HG03378 (cell line): ENCODE measurements around the gene PCCA.

Source experiments
- ATAC-seq: cut with Tn5 transposase; IDR thresholded peaks from one replicate; pipeline ENCODE4 v1.9.1; 2021; ENCODE audit warnings: mild to moderate bottlenecking, moderate library complexity; ENCODE audit not compliant: unreplicated experiment

Gene PCCA

DNA sequence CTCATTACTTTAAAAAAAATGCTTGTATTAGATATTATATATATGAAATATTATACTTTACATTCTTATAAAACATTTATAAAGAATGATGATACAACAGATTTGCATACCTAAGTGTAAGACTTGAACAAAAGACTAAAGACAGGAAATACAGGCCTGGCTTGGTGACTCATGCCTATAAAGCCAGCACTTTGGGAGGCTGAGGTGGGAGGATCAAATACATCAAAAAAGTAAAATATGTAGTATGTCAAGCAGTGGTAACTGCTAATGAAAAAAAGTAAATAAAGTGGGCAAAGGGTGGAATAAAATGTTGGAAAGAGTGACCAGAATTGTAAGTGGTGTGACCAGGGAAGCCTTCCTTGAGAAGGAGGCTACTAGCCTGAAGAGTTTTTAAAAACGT lies 366.0 kb downstream of the PCCA start:
- ATAC-seq: no peak

- ATAC-seq: no peak
These were observed 369.8 kb downstream of the PCCA start for GRCh38 chr13:100458673-100459072.

GRCh38 chr13:100459747-100460146 lies 370.9 kb downstream of the PCCA start:
- no peak for ATAC-seq

DNA sequence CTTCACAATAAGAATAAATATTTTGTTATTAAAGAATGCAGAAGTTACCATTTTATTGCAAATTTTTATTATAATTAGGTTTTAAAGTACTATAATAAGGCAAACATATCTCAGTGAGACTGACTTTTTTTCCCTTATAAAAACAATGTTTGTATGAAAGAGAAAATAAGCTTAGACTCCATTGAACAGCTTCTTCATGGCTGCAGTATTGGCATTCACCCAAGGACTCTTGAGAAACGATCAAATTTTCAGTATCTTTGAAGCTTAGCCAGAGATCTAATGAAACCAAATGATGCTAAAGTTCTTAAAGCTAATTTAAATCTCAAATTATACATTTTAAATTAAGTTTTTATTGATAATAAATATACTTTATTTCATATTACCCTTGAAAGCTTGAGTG lies 371.4 kb downstream of the PCCA start:
- no peak for ATAC-seq

DNA sequence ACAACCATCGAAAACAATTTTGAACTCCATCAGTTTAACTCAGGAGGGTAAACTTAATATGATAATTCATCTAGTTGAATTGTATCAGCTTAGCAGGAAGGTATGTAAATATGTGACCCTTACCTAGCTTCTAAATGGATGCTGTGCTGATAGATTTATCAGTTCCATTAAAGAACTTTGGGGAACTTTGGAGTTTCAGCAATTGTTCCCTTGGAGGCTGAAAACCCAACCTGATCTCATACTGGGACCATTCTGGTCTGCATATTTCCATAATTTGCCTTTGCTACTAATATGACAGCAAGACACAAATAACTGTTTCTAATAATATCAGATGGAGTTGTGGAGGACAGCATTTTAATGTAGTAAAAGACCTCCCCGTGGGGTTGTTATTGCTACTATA lies 371.9 kb downstream of the PCCA start:
- no peak for ATAC-seq

- no peak for ATAC-seq
These were observed 372.6 kb downstream of the PCCA start for GRCh38 chr13:100461309-100462030.

GRCh38 chr13:100464006-100464405 lies 375.1 kb downstream of the PCCA start:
- no peak for ATAC-seq

DNA sequence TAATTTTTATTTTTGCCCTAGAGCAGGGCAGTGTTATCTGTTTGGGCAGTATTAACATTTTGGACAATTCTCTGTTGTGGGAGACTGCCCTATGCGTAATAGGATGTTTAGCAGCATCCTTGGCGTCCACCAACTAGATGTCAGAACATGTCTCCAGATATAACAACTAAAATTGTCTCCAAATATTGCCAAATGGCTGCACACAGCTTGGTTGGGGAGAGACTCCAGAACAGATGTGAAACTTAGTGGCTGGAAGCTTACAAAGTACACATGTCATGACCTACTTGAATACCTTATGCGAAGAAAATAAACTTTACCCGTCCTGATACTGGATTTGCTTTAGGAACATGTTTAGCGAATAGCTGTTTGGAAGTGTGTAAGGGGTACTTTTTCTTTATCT lies 376.7 kb downstream of the PCCA start:
- ATAC-seq: no peak

DNA sequence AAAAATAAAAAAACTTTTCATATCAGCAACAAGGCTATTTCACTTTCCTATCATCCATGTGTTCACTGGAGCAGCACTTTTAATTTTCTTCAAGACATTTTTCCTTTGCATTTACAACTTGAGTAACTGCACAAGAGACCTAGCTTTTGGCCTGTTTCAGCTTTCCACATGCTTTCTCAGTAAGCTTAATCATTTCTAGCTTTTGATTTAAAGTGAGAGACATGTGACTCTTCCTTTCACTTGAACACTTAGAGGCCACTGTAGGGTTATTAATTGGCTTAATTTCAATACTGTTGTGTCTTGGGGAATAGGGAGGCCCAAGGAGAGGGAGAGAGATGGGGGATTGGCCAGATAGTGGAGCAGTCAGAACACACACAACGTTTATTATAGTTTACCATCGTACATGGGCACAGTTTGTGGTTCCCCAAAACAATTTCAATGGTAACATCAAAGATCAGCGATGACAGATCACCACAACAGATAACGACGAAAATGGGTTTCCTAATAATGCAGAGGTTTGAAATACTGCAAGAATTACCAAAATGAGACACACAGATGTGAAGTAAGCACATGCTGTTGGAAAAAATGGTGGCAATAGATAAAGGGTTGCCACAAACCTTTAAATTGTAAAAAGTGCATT lies 382.1 kb downstream of the PCCA start:
- ATAC-seq: no peak

DNA sequence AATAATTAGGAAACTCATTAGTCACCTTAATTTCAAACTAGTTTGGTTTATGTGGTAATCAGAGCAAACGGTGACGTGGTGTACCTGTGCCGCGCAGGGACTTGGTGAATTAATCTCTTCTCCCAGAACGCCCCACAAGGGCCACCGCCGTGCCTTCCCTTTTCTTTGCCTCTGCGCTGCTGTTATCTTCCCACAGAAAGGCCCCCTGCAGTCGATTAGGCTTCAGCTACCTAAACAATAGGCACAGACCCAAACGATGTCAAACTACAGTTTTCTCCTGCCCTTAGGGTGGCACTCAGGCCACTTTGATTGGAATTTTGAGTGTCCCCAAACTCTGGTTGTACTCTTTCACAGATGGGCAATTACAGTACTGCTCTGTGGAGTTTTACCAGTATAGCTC lies 384.2 kb downstream of the PCCA start:
- ATAC-seq: no peak

DNA sequence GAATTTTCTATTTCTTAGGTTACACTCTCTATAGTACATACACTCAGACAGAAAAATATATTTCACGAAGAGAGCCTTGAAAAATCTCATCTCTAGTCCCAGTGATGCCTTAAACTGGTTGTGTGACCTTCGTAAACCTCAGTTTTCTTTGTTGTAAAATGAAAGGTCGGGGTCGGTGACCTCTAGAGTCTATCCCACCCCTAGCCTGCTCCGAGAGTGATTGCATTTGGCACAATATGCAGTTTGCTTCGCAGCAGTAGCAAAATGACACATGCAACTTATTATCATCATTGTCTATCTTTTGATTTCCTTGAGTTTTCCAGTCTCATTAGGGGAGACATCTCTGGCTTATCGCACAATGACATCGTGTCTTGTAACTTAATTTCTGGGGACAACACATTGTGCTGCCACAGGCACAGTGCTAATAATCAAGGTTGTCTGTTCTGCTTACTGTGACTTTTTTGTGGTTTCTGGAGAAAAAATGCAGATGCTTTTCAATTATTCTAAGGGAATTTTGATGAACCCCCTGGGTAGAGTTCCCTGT lies 384.7 kb downstream of the PCCA start:
- no peak for ATAC-seq

- no peak for ATAC-seq
These were observed 388.1 kb downstream of the PCCA start for GRCh38 chr13:100476963-100477362.

- no peak for ATAC-seq
These were observed 389.4 kb downstream of the PCCA start for GRCh38 chr13:100478107-100478809.

DNA sequence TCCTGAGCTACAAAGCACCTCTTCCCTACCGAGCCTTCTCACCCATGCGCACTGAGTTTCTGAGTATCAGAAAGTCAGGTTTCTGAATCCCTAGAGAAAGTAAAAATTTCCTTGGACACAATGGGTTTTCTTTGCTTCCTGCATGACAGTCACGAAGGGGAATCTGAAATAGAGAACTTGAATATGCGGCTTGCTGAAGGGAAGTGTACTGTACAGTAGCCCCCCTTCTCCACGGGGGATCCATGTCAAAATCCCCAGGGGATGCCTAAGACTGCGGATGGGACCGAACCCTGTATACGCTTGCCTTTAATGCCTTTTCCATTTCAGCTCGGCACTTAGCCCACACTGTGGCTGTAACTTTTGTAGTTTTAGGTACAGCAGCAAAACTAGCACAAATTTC lies 391.8 kb downstream of the PCCA start:
- no peak for ATAC-seq

GRCh38 chr13:100483139-100483538 lies 394.2 kb downstream of the PCCA start:
- ATAC-seq: no peak

GRCh38 chr13:100483841-100484381 lies 395.0 kb downstream of the PCCA start:
- ATAC-seq: no peak

GRCh38 chr13:100484702-100485101 lies 395.8 kb downstream of the PCCA start:
- ATAC-seq: no peak

GRCh38 chr13:100485265-100485664 lies 396.4 kb downstream of the PCCA start:
- no peak for ATAC-seq

- ATAC-seq: no peak
These were observed 401.8 kb downstream of the PCCA start for GRCh38 chr13:100490692-100491091.

- no peak for ATAC-seq
These were observed 402.4 kb downstream of the PCCA start for GRCh38 chr13:100491164-100491842.

GRCh38 chr13:100493418-100493817 lies 404.5 kb downstream of the PCCA start:
- no peak for ATAC-seq
